HG03103 (cell line): ENCODE measurements around the gene CRISPLD2.
"Not testable (repeated sequence)": the region's sequence is repeated elsewhere in the genome, so short reads cannot be mapped to it uniquely, and the experiment has no call there.

Source experiments
- ATAC-seq: cut with Tn5 transposase; IDR thresholded peaks from one replicate; pipeline ENCODE4 v1.9.1; 2021; ENCODE audit warnings: low read depth; ENCODE audit not compliant: unreplicated experiment

The CRISPLD2 gene

DNA sequence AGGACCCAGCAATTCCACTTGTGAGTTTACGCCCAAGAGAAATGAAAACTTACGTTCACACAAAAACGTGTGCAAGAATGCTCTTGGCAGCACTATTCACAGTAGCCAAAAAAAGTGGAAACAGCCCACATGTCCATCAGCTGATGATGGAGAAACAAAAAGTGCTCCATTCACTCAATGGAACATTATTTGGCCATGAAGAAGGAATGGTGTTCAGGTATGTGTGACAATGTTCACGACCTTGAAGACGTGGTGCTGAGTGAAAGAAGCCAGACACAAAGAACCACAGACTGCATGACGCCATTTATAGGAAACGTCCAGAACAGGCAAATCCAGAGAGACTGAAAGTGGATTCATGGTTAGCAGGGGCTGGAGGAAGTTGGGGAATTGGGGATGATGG, 106.7 kb downstream of the CRISPLD2 start:
- no peak for ATAC-seq

DNA sequence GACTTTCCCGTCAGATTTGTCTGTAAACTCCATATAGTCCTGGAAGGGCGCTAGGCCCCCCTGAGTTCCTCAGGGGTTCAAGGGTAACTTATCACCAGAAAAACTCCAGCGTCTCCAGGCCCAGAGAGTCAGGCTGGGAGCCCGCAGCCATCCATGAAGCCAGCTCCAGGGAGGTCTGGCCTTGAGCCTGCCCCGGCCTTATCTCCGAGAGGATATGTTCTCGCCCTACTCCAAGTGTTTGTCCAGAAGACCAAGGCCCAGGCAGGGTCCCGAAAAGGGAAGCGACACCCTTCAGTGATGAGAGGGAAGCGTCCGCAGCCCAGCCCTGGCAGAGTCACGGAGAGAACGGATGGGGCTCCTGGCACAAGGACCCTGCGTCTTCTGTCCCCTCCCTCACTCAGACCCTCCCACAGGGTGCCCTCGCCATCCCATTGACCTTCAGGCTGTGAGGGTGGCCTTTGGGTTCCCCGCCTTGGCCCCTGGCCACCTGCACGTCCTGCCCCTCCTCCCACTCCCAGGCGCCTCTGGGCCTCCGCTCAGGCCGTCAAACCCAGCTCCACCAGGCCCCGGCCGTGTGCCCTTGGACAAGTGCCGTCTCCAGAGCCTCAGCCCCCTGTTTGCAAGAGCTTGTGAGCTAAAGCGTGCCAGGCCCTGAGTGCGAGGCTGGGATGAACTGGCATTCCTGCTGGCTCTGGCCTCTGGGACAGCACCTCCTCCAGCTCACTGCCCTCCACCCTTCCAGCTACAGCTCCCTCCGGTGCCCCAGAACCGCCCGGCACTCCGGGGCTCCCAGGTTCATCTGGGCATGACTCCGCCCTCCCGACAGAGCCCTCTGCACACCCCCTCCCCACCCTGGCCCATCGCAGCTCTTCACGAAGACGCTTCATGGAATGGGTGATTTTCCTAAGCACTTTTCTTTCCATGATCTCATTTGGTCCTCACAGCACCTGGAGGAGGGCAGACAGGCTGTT, 108.1 kb downstream of the CRISPLD2 start:
- no peak for ATAC-seq

DNA sequence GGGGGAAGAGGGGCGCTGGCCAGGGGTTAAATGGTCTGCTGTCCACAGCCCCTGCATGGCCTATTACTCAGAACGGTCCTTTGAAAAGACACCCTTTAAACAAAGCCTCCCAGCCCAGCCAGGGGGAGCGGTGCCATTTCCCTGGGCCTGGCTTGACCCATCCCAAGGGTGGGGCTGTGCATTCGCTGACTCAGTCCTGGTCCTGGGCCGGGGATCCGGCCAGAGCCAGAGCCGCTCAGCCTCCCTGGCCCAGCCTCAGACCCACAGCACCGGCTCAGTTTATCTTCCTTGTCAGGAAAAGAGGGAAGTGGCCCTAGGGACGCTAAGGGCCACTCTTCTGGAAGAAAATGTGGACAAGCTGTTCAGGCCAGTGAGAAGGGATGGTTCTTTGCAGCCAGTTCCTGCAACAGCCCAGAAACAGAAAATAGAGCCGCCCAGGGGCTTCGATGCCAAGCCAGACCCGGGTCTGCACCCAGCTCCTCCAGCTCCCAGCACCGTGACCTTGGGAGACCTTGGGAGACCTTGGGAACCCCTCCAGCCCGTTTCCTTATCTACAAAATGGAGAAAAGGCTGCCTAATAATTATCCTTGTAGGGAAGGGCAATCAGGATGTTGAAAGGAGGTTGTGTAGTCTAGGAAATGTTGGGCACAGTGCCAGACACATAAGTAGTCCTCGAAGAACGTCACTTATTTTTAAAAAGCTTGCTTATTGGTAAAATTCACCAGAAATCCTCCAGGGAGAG, 109.1 kb downstream of the CRISPLD2 start:
- ATAC-seq, result no peak

DNA sequence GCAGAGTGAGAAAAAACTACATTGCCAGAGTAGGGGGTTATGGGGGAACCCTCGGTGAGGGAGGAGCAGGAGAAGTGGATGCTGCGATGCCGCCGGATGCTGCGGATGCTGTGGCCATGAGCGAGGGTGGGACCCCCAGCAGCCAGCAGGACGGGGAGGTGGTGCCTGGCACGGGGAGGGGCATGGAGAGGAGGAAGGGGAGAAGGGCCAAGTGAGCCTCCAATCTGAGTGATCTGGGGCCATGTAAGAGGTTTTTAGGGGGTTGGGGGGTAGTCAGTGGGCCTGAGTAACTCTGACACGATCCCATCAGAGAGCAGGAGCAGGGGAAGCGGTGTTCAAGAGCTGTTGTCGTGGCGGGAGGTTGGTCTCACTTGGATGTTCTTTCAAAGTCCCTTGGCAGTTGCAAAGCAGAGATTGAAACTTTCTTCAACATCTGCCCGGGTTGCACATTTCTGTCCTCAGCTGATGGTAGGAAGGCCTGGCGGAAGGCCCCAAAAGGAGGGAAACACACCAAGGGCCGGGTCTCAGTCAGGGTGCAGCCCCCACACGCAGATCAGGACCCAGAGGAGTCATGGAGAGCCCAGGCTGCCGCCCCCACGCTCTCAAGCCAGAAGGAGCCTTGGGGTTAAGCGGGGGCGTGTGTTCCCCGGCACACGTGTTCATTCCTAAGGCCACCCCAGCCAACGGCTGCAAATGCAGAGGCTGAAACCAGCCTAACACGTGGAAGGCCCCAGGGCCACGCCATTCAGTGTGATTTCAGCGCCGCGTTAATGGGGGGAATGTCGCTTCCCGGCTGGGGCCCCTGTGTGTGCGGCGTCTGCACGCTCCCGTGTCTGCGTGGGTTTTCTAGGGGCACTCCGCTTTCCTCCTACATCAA, 109.9 kb downstream of the CRISPLD2 start:
- no peak for ATAC-seq

DNA sequence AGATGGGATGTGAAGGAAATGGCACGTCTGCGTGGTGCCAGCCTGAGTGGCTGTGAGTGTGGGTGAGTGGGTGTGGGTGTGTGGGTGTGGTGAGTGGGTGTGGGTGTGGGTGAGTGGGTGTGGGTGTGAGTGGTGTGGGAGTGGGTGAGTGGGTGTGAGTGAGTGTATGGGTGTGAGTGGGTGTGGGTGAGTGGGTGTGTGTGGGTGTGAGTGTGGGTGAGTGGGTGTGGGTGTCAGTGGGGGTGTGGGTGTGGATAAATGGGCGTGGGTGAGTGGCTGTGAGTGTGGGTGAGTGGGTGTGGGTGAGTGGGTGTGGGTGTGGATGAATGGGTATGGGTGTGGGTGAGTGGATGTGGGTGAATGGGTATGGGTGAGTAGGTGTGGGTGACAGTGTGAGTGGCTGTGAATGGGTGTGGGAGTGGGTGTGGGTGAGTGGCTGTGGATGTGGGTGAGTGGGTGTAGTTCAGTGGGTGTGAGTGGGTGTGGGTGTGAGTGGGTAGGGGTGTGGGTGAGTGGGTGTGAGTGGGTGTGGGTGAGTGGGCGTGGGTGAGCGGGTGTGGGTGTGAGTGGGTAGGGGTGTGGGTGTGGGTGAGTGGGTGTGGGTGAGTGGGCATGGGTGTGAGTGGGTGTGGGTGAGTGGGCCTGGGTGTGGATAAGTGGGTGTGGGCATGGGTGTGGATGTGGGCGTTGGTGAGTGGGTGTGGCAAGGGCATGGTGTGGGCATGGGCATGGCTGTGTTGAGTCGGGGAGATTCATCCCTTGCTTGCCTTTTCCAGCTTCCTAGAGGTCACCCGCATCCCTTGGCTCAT, 110.7 kb downstream of the CRISPLD2 start:
- no peak for ATAC-seq

DNA sequence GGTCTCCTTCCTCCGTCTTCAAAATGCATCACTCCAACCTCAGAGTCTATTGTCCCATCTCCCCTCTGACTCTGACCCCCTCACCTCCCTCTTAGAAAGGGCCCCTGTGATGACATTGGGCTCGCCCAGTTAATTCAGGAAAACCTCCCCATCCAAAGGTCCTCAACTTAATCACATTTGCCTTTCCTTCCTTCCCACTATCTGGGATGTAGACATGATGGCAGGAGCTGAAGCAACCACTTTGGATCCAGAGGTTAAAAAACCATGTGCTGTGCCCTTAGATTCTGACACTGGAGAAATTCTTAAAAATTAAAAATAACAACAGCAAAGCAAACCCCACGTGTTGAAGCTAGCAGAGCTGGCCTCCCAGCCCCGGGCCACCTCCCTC, 111.3 kb downstream of the CRISPLD2 start:
- no peak for ATAC-seq

DNA sequence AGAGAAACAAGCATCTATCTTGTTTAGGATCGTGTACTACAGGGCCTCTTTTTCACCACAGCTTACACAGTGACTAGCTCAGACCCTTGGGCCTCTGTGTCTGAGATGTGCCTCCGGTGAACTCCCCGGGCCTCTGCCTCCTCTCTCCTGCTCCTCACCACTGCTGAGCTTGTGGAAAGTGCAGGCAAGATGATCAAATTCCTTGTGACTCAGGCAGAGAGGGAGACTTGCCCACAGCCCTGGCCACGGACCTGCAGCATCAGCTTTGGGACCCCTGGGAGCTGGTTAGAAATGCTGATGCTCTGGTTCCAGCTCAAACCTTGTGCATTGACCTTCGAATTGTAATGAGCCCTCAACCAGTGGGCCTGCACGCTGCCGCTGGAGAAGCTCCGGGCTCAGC, 111.7 kb downstream of the CRISPLD2 start:
- ATAC-seq, result no peak

DNA sequence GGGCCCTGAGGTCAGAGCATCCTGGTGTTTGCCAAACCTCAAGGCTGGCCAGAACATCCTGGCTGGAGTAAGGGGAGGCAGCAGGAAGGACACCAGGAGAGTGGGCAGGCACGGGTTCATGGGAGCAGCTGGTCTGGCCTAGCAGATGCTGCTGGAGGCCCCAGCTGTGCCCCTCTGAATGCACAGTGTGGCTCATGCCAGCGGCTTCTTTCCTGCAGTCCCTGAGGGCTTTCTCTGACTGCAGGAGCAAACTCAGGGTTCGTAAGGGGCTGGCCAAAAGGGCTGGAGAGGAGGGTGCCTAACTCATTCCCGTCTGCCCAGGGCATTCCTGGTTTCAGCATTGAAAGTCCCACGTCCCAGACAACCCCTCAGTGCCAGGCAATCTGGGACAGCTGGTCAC, 112.9 kb downstream of the CRISPLD2 start:
- ATAC-seq, result no peak

DNA sequence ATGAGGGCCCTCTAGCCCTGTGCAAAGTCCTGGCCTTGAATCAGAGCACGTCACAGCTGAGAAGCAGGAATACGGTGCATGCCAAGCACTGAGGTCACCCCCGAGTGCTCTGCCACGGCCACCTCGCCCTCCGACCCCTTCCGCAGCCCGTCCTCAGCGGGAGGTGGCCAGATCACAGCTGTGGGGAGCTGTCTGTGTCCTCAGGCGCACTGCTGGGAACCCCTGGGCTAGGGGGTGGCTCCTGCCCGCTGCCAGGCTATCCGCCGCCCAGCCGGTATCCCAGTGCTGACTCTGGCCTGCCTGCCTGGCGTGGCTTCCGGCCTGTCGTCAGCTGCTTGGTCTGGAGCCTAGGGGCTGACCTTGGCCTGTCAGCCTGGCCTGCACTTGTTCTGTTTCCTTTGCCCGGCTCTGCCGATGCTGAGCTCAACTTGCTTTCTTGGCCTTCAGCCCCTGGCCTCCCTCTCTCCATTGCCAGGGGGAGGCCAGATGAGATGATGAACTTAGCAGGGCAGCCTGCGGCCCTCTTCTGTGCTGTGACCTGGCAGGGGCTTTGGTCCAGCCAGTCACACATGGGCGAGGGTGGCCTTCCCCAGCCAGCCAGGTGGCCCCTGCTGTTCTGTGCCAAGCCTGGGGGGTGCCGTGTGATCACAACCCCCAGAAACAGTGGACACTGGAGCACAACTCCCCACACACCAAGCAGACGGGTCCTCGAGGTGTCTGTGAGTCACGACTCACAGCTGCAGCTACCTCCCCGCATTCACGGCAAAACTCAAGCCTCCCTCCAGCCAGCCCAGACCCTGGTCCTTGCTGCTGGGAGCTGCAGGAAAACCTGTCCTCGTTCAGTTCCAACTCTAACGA, 114.2 kb downstream of the CRISPLD2 start:
- ATAC-seq, result no peak

DNA sequence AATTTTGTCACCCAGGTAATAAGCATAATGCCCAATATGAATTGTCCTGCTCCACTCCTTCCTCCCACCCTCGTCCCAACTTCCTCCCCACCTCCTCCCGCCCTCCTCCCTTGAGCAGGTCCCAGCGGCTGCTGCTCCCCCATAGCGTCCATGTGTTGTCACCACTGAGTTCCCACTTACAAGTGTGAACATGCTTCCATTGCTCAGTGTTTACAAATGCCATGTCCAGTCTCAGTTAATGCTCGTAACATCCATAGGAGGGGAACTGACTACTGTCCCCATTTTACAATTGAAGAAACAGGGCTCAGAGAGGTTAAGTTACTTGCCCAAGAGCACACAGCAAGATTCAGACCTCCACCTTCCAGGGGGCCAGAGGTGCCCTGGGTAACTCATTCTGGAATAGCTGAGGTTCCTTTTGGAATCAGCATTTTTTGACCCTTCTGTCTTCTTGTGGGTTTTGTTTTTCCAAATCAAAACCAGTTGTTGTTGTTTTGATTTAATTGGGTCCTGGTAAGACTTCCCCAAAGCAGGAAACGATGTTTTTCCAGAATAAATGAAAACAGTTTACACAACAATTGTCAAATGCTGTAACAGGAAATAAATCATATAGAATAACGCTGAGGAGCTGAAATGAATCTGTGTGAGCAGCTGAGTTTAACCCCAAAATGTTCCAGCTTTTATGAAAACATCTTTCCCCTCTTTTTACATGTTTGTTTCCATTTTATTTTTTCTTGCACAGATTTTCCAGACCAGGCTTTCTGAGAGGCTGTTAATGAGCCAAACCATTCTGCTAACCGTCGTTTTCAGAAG, 117.6 kb downstream of the CRISPLD2 start:
- no peak for ATAC-seq

DNA sequence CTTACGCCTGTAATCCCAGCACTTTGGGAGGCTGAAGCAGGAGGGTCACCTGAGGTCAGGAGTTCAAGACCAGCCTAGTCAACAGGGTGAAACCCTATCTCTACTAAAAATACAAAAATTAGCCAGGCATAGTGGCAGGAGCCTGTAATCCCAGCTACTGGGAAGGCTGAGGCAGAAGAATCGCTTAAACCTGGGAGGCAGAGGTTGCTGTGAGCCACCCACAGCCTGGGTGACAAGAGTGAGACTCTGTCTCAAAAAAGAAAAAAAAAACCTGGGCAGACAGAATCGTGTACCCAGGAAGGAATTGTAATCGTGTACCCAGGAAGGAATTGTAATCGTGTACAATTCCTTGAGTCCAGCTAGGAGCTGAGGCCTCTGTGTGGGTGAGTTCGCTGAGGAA, 118.8 kb downstream of the CRISPLD2 start:
- not testable (repeated sequence) for ATAC-seq

DNA sequence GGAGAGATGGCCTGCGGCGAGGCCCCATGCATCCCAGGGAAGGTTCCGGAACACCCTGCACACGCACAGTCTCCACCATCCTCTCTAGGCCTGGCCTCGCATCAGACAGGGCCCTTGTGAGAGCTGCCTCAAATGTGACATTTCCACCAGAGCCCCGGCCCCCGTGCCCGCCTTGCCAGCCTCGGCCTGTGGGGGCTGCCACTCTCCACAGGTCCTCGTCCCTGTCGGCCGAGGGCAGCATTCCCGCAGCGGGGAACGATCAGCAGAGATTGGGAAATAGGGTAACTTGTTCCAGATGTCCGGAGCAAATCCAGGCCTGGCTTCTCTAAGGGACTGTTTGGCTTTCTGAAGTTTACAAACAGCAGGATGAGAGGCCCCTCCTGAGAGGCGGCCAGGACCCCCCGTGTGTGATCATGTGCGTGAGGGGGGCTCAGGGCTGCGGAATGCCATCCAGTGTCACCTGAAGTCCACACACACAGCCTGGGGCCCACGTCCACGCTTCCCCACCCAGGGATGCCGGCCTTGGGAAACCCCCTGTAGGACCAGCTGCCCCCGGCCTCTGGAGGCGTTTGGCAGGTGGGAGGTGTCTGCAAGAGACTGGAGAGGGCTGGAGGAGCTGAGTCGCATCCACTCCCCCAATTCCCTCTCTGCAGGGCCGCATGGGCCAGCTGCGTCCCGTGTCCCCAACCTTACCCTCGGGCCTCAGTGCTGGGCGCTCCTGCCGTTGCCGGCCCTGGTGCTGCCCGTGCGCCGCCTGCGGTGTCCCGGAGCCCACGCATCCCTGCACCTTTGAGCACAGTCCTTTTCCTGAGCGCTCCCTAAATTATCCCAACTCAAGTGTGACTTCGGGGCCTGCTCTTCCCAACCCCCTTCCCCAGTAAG, 121.1 kb downstream of the CRISPLD2 start:
- ATAC-seq, result no peak

DNA sequence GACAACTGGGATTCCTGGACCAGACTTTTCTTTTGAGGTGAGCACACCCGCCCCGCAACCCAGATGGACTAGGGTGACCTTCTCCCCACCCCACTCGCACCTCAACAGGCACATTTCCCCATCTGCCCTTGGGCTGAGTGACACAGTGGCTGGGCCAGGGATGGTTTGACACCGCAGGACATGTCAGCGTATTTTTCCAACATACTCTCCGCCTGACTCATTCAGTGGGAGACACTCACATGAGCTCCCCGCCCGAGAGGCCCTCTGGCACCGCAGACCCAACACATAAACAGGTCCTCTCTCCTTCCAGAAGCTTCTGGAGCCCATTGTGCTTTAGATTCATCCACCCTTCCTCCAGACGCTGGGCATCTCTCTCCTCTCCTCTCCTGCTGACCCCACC, 122.1 kb downstream of the CRISPLD2 start:
- no peak for ATAC-seq

DNA sequence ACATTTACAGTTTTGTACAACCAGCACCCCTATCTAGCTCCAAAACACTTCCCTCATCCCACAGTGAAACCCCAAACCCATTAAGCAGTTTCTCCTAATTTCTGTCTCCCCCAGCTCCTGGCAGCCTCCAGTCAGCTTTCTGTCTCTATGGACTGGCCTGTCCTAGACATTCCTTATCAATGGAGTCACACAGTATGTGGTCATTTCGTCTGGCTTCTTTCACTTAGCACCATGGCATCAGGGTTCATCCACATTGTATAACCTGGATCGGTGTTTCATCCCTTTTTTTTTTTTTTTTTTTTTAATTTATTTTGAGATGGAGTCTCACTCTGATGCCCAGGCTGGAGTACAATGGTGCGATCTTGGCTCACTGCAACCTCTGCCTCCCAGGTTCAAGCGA, 123.0 kb downstream of the CRISPLD2 start:
- ATAC-seq, result no peak

DNA sequence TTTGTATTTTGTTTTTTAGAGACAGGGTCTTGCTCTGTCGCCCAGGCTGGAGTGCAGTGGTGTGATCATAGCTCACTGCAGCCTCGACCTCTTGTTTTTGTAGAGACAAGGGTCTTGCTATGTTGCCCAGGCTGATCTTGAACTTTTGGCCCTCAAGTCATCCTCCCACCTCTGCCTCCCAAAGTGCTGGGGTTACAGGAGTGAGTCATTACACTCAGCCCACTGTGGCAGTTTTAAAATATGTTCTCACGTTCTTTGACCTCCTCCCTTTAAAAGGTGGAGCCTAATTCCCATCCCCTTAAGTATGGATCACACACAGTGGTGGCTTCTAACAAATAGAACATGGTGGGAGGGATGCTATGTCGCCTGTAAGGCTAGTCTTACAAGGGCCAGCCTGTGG, 123.8 kb downstream of the CRISPLD2 start:
- ATAC-seq, result no peak

DNA sequence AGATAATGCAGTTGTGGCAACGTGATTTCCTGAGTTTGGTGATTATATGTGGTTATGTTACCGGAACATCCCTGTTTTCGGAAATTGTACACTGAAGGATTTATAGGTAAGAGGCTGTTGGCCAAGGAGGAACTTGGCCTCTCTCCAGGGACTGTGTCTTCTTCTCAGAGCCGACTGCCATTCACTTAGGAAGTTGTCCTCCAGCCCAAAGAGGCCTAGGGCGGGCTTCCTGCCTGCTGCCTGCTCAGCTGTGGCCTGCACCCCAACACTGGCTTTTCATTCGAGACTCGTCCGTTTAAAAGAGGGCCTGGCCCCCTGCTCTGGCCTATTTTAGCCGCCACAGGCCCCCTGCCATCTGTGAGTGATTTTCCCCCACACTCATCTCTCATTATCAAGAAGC, 127.2 kb downstream of the CRISPLD2 start:
- no peak for ATAC-seq
